Transverse colon (tissue), 4 donors: ENCODE results near the gene PRKCA. TPM values are rescaled to one million over a fixed set of nuclear protein-coding genes. Genes with fewer than 3 reads are reported as not detected.

Experiments used
- DNase-seq: peaks from one replicate; pipeline ENCODE4 v3.0.0-alpha.2; 2019
- H3K27ac ChIP-seq, 4 donors: fragments of 200-600 bp; sonication (generic); 2 replicates each; pipeline ENCODE4 v1.5.1; 2016 to 2018; ENCODE audit warnings: inconsistent platforms in 4 of 4
- H3K27me3 ChIP-seq: fragments of 200-600 bp; sonication (generic); 2 replicates; pipeline ENCODE4 v1.5.1; 2017; ENCODE audit warnings: inconsistent platforms
- H3K36me3 ChIP-seq, 4 donors: fragments of 200-600 bp; sonication (generic); 2 replicates each; pipeline ENCODE4 v1.5.1; 2017 to 2019; ENCODE audit warnings: inconsistent platforms in 4 of 4
- H3K4me1 ChIP-seq, 4 donors: fragments of 200-600 bp; sonication (generic); 2 replicates each; pipeline ENCODE4 v1.5.1; 2017 to 2020; ENCODE audit warnings: inconsistent platforms in 4 of 4
- H3K4me3 ChIP-seq, 4 donors: fragments of 200-600 bp; sonication (generic); 1 replicate in 1 of 4; 2 replicates in 3 of 4; pipeline versions ENCODE4 v1.5.1 to v1.6.1; 2017 to 2019; ENCODE audit warnings: inconsistent platforms in 4 of 4
- H3K9me3 ChIP-seq, 2 donors: fragments of 200-600 bp; sonication (generic); 2 replicates each; pipeline ENCODE4 v1.5.1; 2017 to 2019; ENCODE audit warnings: inconsistent platforms in 2 of 2
- EP300 ChIP-seq: sonication (generic); formaldehyde crosslinking; IDR thresholded peaks from one replicate; pipeline ENCODE4 v1.6.1; 2017; ENCODE audit warnings: antibody characterized with exemption, low read depth
- POLR2A ChIP-seq: fragments of 450-650 bp; IDR thresholded peaks from one replicate; pipeline ENCODE4 v1.6.1; 2016; ENCODE audit warnings: antibody characterized with exemption, mild to moderate bottlenecking, moderate library complexity
- POLR2AphosphoS5 ChIP-seq, 3 donors: sonication (generic); formaldehyde crosslinking; IDR thresholded peaks; one replicate each; pipeline ENCODE4 v1.6.1; 2016; ENCODE audit warnings: antibody characterized with exemption in 3 of 3
- WGBS, 2 donors: methylation state at CpG; one replicate each; pipeline ENCODE4 v1.1.5; 2018; ENCODE audit warnings: low coverage in 1 of 2; 5-methylcytosine and 5-hydroxymethylcytosine counted together
- in situ Hi-C, 4 donors: fragments of 200-750 bp; cut with MboI; loops; one replicate each; pipeline versions ENCODE4 v1.15.0 to v1.15.1; 2017; ENCODE audit warnings: low sequenced_read_pairs in 3 of 4, low pct_ligation_motif_present in 1 of 4, low pct_unique_long_range_greater_than_20kb in 1 of 4
- intact Hi-C: fragments of 100-400 bp; cut with DNase I; formaldehyde crosslinking; loops from one replicate; pipeline ENCODE4 v1.15.1; 2023; ENCODE audit warnings: low total_unique reads
- total RNA-seq, 4 donors: library from RNA; depleted of rRNA; stranded (reverse); fragments of >200 nt; gene quantifications; one replicate each; pipeline ENCODE4 v1.1.0, GENCODE V29; 2016
- TF ChIP-seq, protein P1 (sequence below), 5 experiments: fragments of 200-600 bp in 3 of 5; fragments of 450-650 bp in 2 of 5; sonication (generic) in 3 of 5; IDR thresholded peaks; 1 replicate in 2 of 5; 2 replicates in 3 of 5; pipeline ENCODE4 v1.5.1; 2016 to 2017; ENCODE audit warnings: antibody characterized with exemption in 5 of 5, inconsistent platforms in 3 of 5, mild to moderate bottlenecking in 2 of 5, moderate library complexity in 1 of 5

Gene PRKCA
- total RNA-seq, 4 donors from 2014 or later, result 16.1 to 49.7 (median 31.7) TPM

DNA sequence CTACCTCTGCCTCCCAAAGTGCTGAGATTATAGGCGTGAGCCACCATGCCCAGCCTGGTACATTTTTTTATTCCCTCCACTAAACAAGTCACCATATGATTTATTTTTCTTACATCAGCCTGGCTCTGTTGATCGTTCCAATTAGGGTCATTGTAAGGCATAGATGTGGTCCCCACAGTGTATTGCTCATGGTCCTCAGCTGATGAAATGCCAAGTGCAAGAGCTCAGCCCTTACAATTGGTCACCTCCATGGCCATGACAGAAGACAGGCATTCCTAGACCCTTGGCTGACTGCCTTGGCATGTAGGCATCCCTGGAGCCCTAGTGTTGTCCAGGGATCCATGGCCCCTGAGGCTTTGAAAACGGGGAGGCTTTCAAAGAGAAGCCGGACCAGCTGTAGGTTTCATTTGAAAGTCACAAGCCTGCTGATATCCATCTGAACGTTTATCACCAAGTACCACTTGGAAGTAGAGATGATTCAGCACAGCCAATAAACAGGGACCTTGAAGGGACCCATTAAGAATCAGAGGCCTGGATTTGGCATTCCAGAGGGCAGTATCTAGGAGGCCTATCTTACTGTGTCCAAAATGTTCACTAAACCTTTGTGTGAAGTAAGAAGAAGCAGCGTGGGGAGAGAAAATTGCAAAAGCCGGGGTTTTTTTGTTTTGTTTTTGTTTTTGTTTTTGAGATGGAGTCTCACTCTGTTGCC, 20.6 kb upstream of the PRKCA start:
- no peaks in the 10 kb centered on the region for H3K4me1 ChIP-seq
- DNase-seq, result no peak
- H3K27ac ChIP-seq, result no peak overlapping the region
- intact Hi-C loops, result no loop called here
- TF ChIP-seq POLR2AphosphoS5 (IDR thresholded peaks at IDR 0.05) (no peak), POLR2A (no peak), EP300 (no peak)
- TF ChIP-seq, protein P1, sequence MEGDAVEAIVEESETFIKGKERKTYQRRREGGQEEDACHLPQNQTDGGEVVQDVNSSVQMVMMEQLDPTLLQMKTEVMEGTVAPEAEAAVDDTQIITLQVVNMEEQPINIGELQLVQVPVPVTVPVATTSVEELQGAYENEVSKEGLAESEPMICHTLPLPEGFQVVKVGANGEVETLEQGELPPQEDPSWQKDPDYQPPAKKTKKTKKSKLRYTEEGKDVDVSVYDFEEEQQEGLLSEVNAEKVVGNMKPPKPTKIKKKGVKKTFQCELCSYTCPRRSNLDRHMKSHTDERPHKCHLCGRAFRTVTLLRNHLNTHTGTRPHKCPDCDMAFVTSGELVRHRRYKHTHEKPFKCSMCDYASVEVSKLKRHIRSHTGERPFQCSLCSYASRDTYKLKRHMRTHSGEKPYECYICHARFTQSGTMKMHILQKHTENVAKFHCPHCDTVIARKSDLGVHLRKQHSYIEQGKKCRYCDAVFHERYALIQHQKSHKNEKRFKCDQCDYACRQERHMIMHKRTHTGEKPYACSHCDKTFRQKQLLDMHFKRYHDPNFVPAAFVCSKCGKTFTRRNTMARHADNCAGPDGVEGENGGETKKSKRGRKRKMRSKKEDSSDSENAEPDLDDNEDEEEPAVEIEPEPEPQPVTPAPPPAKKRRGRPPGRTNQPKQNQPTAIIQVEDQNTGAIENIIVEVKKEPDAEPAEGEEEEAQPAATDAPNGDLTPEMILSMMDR (IDR thresholded peaks at IDR 0.05), result no peak
- in situ Hi-C loops, result no loop called here
- WGBS, 2 donors, result 84 to 100% methylated on average over 2 to 7 of the region's 7 CpGs
- H3K27me3 ChIP-seq, result no peaks in the 10 kb centered on the region
- H3K9me3 ChIP-seq, result no peaks in the 10 kb centered on the region
- H3K36me3 ChIP-seq, result no peaks in the 10 kb centered on the region
- H3K4me3 ChIP-seq, result no peak overlapping the region

DNA sequence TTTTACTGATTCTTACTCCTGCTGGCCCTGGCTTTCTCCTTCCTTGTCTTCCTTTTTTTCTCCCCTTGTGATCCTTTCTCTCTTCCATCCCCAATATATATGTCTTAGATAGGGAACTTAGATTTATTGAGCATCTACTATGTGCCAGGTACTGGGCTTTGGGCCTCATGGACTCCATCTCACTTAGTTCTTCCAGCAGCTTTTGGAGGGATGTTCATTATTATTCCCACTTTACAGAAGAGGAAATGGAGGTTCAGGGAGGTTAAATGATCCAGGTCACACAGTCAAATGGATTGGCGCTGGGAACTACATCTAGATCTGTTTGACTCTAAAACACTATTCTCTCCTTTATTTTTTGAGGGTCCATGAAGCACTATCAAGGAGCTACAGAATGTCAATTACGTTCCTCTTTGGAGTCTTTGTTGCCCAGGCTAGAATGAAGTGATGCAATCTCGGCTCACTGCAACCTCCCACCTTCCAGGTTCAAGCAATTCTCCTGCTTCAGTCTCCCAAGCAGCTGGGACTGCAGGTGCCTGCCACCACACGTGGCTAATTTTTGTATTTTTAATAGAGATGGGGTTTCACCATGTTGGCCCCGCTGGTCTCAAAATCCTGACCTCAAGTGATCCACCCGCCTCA, 19.0 kb upstream of the PRKCA start:
- no peaks in the 10 kb centered on the region for H3K36me3 ChIP-seq
- no peaks in the 10 kb centered on the region for H3K27me3 ChIP-seq
- H3K9me3 ChIP-seq, result no peaks in the 10 kb centered on the region
- intact Hi-C loops, result no loop called here
- WGBS, 2 donors, result 82 to 90% methylated on average over 2 to 6 of the region's 6 CpGs
- no peak overlapping the region for H3K27ac ChIP-seq
- in situ Hi-C loops, result no loop called here
- no peaks in the 10 kb centered on the region for H3K4me1 ChIP-seq
- TF ChIP-seq, protein P1 (IDR thresholded peaks at IDR 0.05), result no peak
- no peak for TF ChIP-seq POLR2AphosphoS5 (IDR thresholded peaks at IDR 0.05)
- no peak for TF ChIP-seq POLR2A
- TF ChIP-seq EP300, result no peak
- H3K4me3 ChIP-seq, result no peak overlapping the region
- DNase-seq, result no peak

DNA sequence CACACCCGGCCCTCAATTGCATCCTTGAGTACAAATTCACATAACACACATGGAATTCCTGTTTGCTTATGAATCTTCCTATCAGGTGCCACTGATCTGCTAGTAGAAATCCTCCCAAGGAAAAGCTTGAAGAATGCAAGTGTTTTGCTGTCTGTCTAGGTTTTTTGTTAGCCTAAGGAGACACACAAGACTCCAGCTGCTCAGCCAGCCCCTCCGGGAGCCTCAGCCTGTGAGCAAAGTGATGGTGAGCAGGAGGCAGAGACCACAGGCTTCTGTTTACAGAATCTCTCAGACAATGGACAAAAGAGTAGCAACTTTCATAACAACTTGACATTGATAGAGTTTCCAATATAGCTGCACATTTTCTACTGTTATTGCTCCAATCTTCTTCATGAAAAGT, 18.4 kb upstream of the PRKCA start:
- no peak for DNase-seq
- H3K27ac ChIP-seq, result no peak overlapping the region
- no peak overlapping the region for H3K4me3 ChIP-seq
- H3K36me3 ChIP-seq, result no peaks in the 10 kb centered on the region
- in situ Hi-C loops (no loop called here), intact Hi-C loops (no loop called here)
- H3K9me3 ChIP-seq, result no peaks in the 10 kb centered on the region
- H3K4me1 ChIP-seq, result no peaks in the 10 kb centered on the region
- TF ChIP-seq, protein P1 (IDR thresholded peaks at IDR 0.05), result no peak
- TF ChIP-seq POLR2A (no peak), EP300 (no peak), POLR2AphosphoS5 (IDR thresholded peaks at IDR 0.05) (no peak)
- 74% methylated on average over 2 of the region's 2 CpGs; no CpG with 5 or more reads in 1 of the 2 donors for WGBS, 2 donors
- H3K27me3 ChIP-seq, result no peaks in the 10 kb centered on the region

DNA sequence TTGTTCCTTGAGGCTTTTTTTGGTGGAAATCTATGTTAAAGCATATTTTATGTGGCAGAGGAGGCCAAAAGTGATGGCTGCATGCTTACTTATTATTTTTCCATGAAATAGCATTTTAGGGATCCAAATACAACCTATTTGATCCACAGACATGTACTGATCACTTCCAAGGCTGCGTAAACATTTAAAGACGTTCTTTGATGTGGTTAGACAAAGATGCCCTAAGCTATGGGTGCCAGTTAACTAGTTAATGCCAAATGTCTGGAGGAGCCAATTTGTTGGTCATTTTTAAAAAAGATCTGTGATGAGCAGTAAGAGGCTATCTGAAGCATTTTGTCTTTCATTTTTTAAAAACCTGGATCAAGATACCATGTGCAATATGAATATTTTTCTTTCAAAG, 17.3 kb upstream of the PRKCA start:
- no peaks in the 10 kb centered on the region for H3K27me3 ChIP-seq
- intact Hi-C loops (no loop called here), in situ Hi-C loops (no loop called here)
- H3K36me3 ChIP-seq, result no peaks in the 10 kb centered on the region
- no peak for TF ChIP-seq POLR2AphosphoS5 (IDR thresholded peaks at IDR 0.05)
- no peak for TF ChIP-seq EP300
- no peaks in the 10 kb centered on the region for H3K9me3 ChIP-seq
- WGBS, 2 donors, result 47 to 89% methylated on average over 2 of the region's 2 CpGs
- no peak for DNase-seq
- H3K4me3 ChIP-seq, result no peak overlapping the region
- H3K27ac ChIP-seq, result no peak overlapping the region
- no peaks in the 10 kb centered on the region for H3K4me1 ChIP-seq
